ENCODE results near the gene TMEM37. TPM values are rescaled to one million over a fixed set of nuclear protein-coding genes. Genes with fewer than 3 reads are reported as not detected.

The TMEM37 gene
- total RNA-seq, 1 donor from 2014 or later: 0.51 TPM

GRCh38 chr2:119486886-119487285 is 55.2 kb downstream of the TMEM37 start:
- ATAC-seq (ENCODE audit: low read depth): no peak
- no peak for DNase-seq
- H3K27me3 Mint-ChIP-seq: peaks cover 3% of the 10 kb centered on the region
- H3K9me3 Mint-ChIP-seq: no peaks in the 10 kb centered on the region
- ChIA-PET CTCF (no interaction called here), POLR2A (no interaction called here)
- H3K4me1 Mint-ChIP-seq: no peaks in the 10 kb centered on the region
- TF ChIP-seq CTCF (IDR thresholded peaks at IDR 0.05): no peak
- intact Hi-C loops (cut with micrococcal nuclease): no loop called here
- no peaks in the 10 kb centered on the region for H3K36me3 Mint-ChIP-seq (ENCODE audit: low read depth)
- no peak overlapping the region for H3K4me3 Mint-ChIP-seq
- no peak overlapping the region for H3K27ac Mint-ChIP-seq

- intact Hi-C loops (cut with micrococcal nuclease): no loop called here
- H3K4me3 Mint-ChIP-seq: no peak overlapping the region
- H3K9me3 Mint-ChIP-seq: no peaks in the 10 kb centered on the region
- H3K27ac Mint-ChIP-seq: no peak overlapping the region
- DNase-seq: no peak
- peaks cover 3% of the 10 kb centered on the region for H3K27me3 Mint-ChIP-seq
- no peaks in the 10 kb centered on the region for H3K36me3 Mint-ChIP-seq (ENCODE audit: low read depth)
- TF ChIP-seq CTCF (IDR thresholded peaks at IDR 0.05): no peak
- ChIA-PET CTCF (no interaction called here), POLR2A (no interaction called here)
- H3K4me1 Mint-ChIP-seq: no peaks in the 10 kb centered on the region
- no peak for ATAC-seq (ENCODE audit: low read depth)
These were observed 56.0 kb downstream of the TMEM37 start for GRCh38 chr2:119487434-119488244.

Other genes starting within 250 kb of the TMEM37 start
- 1.1 and 1.2 TPM in 2 replicates for gene STEAP3, start 208.0 kb upstream of the TMEM37 start, total RNA-seq
- 10.0 and 11.0 TPM in 2 replicates for gene C2orf76, start 65.0 kb upstream of the TMEM37 start, total RNA-seq
- gene DBI, start 64.9 kb upstream of the TMEM37 start, total RNA-seq: 112 TPM in 2 replicates
- gene SCTR, start 92.6 kb downstream of the TMEM37 start, total RNA-seq: not detected in 2 replicates
- not detected in 2 replicates for gene CFAP221, start 112.6 kb downstream of the TMEM37 start, total RNA-seq
- 9.0 and 10.3 TPM in 2 replicates for gene TMEM177, start 247.3 kb downstream of the TMEM37 start, total RNA-seq

All from activated B cell treated with CpG ODN at 0.5 μM for 24 hours (primary cell).